ENCODE results near the gene TDRD10.

The TDRD10 gene

GRCh38 chr1:154478639-154479038 is 23.4 kb upstream of the TDRD10 start (continued):
- TF ChIP-seq, protein P1, sequence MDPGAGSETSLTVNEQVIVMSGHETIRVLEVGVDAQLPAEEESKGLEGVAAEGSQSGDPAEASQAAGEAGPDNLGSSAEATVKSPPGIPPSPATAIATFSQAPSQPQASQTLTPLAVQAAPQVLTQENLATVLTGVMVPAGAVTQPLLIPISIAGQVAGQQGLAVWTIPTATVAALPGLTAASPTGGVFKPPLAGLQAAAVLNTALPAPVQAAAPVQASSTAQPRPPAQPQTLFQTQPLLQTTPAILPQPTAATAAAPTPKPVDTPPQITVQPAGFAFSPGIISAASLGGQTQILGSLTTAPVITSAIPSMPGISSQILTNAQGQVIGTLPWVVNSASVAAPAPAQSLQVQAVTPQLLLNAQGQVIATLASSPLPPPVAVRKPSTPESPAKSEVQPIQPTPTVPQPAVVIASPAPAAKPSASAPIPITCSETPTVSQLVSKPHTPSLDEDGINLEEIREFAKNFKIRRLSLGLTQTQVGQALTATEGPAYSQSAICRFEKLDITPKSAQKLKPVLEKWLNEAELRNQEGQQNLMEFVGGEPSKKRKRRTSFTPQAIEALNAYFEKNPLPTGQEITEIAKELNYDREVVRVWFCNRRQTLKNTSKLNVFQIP (CRISPR knock-in tag; IDR thresholded peaks at IDR 0.05; ENCODE audit: borderline replicate concordance, low read depth): no peak
- TF ChIP-seq ESRRG (CRISPR knock-in tag; IDR thresholded peaks at IDR 0.05): no peak

- TF ChIP-seq TSHZ2 (CRISPR knock-in tag; IDR thresholded peaks at IDR 0.05) (no peak), ARNTL (CRISPR knock-in tag; IDR thresholded peaks at IDR 0.05; ENCODE audit: borderline replicate concordance, low read depth) (no peak), TOX (CRISPR knock-in tag; IDR thresholded peaks at IDR 0.05; ENCODE audit: borderline replicate concordance) (no peak), ZNF565 (CRISPR knock-in tag; conservative IDR thresholded peaks at IDR 0.05; ENCODE audit: low read depth) (no peak), ZNF70 (CRISPR knock-in tag; IDR thresholded peaks at IDR 0.05) (peak; percentile 82; the same call in 1 of the 2 replicates), RARB (CRISPR knock-in tag; IDR thresholded peaks at IDR 0.05) (no peak), BACH2 (CRISPR knock-in tag; IDR thresholded peaks at IDR 0.05; ENCODE audit: borderline replicate concordance) (peak; percentile 50; the same call in 1 of the 2 replicates)
- TF ChIP-seq, protein P2, sequence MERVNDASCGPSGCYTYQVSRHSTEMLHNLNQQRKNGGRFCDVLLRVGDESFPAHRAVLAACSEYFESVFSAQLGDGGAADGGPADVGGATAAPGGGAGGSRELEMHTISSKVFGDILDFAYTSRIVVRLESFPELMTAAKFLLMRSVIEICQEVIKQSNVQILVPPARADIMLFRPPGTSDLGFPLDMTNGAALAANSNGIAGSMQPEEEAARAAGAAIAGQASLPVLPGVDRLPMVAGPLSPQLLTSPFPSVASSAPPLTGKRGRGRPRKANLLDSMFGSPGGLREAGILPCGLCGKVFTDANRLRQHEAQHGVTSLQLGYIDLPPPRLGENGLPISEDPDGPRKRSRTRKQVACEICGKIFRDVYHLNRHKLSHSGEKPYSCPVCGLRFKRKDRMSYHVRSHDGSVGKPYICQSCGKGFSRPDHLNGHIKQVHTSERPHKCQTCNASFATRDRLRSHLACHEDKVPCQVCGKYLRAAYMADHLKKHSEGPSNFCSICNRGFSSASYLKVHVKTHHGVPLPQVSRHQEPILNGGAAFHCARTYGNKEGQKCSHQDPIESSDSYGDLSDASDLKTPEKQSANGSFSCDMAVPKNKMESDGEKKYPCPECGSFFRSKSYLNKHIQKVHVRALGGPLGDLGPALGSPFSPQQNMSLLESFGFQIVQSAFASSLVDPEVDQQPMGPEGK (CRISPR knock-in tag; IDR thresholded peaks at IDR 0.05; ENCODE audit: borderline replicate concordance): no peak
- TF ChIP-seq, protein P1 (CRISPR knock-in tag; IDR thresholded peaks at IDR 0.05; ENCODE audit: borderline replicate concordance, low read depth): no peak
Observed at GRCh38 chr1:154479764-154480421, 22.1 kb upstream of the TDRD10 start.

DNA sequence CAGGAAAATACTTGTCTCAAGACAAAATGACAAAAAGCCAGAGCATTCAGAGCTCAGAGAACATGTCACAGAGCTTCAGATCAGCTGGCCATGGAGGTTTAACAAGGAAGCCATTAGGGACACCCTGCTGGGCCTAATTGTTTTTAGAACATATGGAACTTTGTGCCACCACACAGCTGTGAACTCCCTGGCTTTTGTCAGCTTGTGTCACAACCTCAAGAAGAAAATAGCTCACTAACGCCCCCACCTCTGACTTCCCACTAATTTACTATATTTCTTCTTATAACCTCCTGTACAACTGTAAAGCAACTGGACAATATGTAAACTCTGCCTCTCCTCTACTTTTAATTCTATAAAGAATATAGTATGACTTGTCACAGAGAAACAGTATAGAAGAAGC is 21.0 kb upstream of the TDRD10 start:
- ATAC-seq: no peak
- TF ChIP-seq TCF4 (CRISPR knock-in tag; IDR thresholded peaks at IDR 0.05; ENCODE audit: borderline replicate concordance): no peak
- TF ChIP-seq ZNF565 (CRISPR knock-in tag; conservative IDR thresholded peaks at IDR 0.05; ENCODE audit: low read depth): no peak
- TF ChIP-seq ZFP3 (CRISPR knock-in tag; IDR thresholded peaks at IDR 0.05): no peak
- TF ChIP-seq, protein P1 (CRISPR knock-in tag; IDR thresholded peaks at IDR 0.05; ENCODE audit: borderline replicate concordance, low read depth): no peak
- no peak for TF ChIP-seq CREB5 (CRISPR knock-in tag; IDR thresholded peaks at IDR 0.05; ENCODE audit: low read depth)
- no peak for TF ChIP-seq CSDC2 (CRISPR knock-in tag; IDR thresholded peaks at IDR 0.05)
- no peak for TF ChIP-seq ZC3H10 (CRISPR knock-in tag; IDR thresholded peaks at IDR 0.05)
- no peak for TF ChIP-seq ZNF8 (CRISPR knock-in tag; IDR thresholded peaks at IDR 0.05)
- TF ChIP-seq TOX (CRISPR knock-in tag; IDR thresholded peaks at IDR 0.05; ENCODE audit: borderline replicate concordance): no peak
- TF ChIP-seq TSHZ2 (CRISPR knock-in tag; IDR thresholded peaks at IDR 0.05): no peak
- no peak for TF ChIP-seq ZFP30 (CRISPR knock-in tag; IDR thresholded peaks at IDR 0.05)
- TF ChIP-seq BACH2 (CRISPR knock-in tag; IDR thresholded peaks at IDR 0.05; ENCODE audit: borderline replicate concordance): no peak
- no peak for TF ChIP-seq RARB (CRISPR knock-in tag; IDR thresholded peaks at IDR 0.05)
- TF ChIP-seq, protein P2 (CRISPR knock-in tag; IDR thresholded peaks at IDR 0.05; ENCODE audit: borderline replicate concordance): no peak
- TF ChIP-seq ZNF70 (CRISPR knock-in tag; IDR thresholded peaks at IDR 0.05): no peak
- TF ChIP-seq ARNTL (CRISPR knock-in tag; IDR thresholded peaks at IDR 0.05; ENCODE audit: borderline replicate concordance, low read depth): no peak
- no peak for TF ChIP-seq OSR1 (CRISPR knock-in tag; IDR thresholded peaks at IDR 0.05)
- no peak for TF ChIP-seq GLIS3 (CRISPR knock-in tag; IDR thresholded peaks at IDR 0.05)

More at GRCh38 chr1:154479764-154480421, 22.1 kb upstream of the TDRD10 start:
- ATAC-seq: peak; percentile 99

All from SK-N-SH treated with all-trans-retinoic acid at 6 μM for 48 hours (cell line).